Esophagus squamous epithelium (tissue), 4 donors: ENCODE measurements around the gene PLCH2.

Source experiments
- POLR2A ChIP-seq, 4 donors: fragments of 450-650 bp; IDR thresholded peaks; one replicate each; pipeline ENCODE4 v1.6.1; 2017; ENCODE audit warnings: antibody characterized with exemption in 4 of 4, mild to moderate bottlenecking in 4 of 4, moderate library complexity in 3 of 4
- TF ChIP-seq, protein P1 (sequence below), 6 experiments: fragments of 450-650 bp in 4 of 6; fragments of 200-600 bp in 2 of 6; sonication (generic) in 2 of 6; IDR thresholded peaks; one replicate each; pipeline ENCODE4 v1.5.1; 2016 to 2019; ENCODE audit warnings: antibody characterized with exemption in 6 of 6, mild to moderate bottlenecking in 4 of 6, moderate library complexity in 4 of 6

DNA sequence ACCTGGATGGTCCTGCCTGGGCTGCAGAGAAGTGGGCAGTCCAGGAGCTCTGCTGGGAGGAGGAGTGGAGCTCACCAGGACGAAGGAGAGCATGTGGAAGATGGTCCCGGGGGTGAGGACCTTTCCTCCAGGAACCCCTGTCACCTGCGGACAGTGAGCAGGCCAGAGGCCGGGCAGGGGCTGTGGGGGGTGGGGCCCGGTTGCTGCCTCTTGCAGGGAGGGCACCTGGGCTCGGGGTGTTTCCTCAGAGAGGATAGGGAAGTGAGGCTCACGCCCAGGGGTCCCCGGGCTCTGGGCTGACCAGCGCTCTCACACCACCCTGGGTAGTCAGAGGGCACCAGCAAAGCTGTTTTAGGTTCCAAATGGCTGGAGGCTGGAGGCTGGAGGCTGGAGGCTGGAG, 41.0 kb upstream of the PLCH2 start:
- TF ChIP-seq, protein P1, sequence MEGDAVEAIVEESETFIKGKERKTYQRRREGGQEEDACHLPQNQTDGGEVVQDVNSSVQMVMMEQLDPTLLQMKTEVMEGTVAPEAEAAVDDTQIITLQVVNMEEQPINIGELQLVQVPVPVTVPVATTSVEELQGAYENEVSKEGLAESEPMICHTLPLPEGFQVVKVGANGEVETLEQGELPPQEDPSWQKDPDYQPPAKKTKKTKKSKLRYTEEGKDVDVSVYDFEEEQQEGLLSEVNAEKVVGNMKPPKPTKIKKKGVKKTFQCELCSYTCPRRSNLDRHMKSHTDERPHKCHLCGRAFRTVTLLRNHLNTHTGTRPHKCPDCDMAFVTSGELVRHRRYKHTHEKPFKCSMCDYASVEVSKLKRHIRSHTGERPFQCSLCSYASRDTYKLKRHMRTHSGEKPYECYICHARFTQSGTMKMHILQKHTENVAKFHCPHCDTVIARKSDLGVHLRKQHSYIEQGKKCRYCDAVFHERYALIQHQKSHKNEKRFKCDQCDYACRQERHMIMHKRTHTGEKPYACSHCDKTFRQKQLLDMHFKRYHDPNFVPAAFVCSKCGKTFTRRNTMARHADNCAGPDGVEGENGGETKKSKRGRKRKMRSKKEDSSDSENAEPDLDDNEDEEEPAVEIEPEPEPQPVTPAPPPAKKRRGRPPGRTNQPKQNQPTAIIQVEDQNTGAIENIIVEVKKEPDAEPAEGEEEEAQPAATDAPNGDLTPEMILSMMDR (IDR thresholded peaks at IDR 0.05): no peak
- TF ChIP-seq POLR2A (IDR thresholded peaks at IDR 0.05): no peak
